Keratinocyte (primary cell): ENCODE results near the gene RBBP9.

ENCODE experiments used
- EZH2 ChIP-seq: IDR thresholded peaks from one replicate; pipeline ENCODE4 v1.6.1; 2012; ENCODE audit warnings: inconsistent platforms, mild to moderate bottlenecking, low read length, moderate library complexity
- TF ChIP-seq, protein P1 (sequence below), 3 experiments: IDR thresholded peaks in 1 of 3; conservative IDR thresholded peaks in 1 of 3; optimal IDR thresholded peaks in 1 of 3; 2 replicates in 2 of 3; 3 replicates in 1 of 3; pipeline versions ENCODE3 to v1.5.1; 2011; ENCODE audit warnings: low read length in 3 of 3, mild to moderate bottlenecking in 3 of 3, moderate library complexity in 2 of 3, control low read depth in 1 of 3, inconsistent platforms in 1 of 3; ENCODE audit not compliant: insufficient read depth in 2 of 3; ENCODE audit errors: extremely low read depth in 1 of 3

DNA sequence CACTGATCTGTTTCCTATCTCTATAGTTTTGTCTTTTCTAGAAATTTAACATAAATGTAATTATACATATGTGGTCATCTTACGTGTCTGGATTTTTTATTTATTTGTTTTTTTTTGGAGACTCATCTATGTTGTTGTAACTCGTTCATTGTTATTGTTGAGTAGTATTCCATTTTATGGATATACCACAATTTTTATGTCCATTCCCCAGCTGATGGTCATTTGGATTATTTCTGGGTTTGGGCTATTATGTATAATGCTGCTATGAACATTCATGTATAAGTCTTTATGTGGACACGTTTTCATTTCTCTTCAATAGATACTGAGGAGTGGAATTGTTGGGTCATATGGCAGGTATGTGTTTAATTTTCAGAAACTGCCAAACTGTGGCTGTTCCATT lies 40.4 kb downstream of the RBBP9 start:
- TF ChIP-seq, protein P1, sequence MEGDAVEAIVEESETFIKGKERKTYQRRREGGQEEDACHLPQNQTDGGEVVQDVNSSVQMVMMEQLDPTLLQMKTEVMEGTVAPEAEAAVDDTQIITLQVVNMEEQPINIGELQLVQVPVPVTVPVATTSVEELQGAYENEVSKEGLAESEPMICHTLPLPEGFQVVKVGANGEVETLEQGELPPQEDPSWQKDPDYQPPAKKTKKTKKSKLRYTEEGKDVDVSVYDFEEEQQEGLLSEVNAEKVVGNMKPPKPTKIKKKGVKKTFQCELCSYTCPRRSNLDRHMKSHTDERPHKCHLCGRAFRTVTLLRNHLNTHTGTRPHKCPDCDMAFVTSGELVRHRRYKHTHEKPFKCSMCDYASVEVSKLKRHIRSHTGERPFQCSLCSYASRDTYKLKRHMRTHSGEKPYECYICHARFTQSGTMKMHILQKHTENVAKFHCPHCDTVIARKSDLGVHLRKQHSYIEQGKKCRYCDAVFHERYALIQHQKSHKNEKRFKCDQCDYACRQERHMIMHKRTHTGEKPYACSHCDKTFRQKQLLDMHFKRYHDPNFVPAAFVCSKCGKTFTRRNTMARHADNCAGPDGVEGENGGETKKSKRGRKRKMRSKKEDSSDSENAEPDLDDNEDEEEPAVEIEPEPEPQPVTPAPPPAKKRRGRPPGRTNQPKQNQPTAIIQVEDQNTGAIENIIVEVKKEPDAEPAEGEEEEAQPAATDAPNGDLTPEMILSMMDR (optimal IDR thresholded peaks at IDR 0.05 in 1 of 3, IDR thresholded peaks at IDR 0.05 in 1 of 3, conservative IDR thresholded peaks at IDR 0.05 in 1 of 3; ENCODE audit: extremely low read depth in 1 of 3, insufficient read depth in 2 of 3, low read length in 3 of 3): no peak
- TF ChIP-seq EZH2: no peak
